NCI-H2171 treated with DMSO at 0.1 percent for 48 hours (cell line): Measurements from ENCODE around the gene ATP1B2.
A peak's percentile ranks its signal among the peaks of the same experiment; 100 is the strongest.
"Not testable (repeated sequence)": the region's sequence is repeated elsewhere in the genome, so short reads cannot be mapped to it uniquely, and the experiment has no call there.

Experiments
- DNase-seq: peaks from one replicate; lab custom pipeline; 2025; lab: John Stamatoyannopoulos, UW

Gene ATP1B2, protein sequence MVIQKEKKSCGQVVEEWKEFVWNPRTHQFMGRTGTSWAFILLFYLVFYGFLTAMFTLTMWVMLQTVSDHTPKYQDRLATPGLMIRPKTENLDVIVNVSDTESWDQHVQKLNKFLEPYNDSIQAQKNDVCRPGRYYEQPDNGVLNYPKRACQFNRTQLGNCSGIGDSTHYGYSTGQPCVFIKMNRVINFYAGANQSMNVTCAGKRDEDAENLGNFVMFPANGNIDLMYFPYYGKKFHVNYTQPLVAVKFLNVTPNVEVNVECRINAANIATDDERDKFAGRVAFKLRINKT

DNA sequence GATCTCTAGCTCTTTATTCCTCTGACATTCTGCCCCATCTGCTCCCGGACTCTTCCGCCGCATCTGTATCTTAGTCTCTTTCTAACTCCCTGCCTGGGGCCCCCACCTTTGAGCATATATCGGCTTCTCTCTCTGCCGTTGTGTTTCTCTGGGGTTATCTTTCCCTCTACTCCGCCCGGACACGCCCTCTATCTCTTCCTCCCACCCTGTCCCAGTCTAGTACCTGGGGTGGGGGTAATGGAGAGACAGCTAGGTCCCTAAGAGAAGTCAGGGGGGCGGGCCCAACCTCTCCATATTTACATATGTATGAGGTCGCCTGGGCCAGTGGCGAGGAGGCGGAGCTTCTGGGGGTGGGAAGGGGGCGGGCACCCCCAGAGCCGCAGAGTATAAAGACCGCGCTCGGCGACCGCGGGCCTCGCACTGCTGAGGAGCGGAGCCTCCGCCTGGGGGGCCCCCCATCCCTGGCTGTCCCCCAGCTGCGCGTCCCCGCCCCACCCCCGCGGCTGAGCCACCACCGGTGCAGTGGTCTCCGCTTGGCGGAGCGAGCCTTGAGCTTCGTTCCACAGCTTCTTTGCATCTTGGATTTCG lies at the start of gene ATP1B2:
Gene ATP1B2, plus strand, starts transcription at position 418 of the 588 bp plus-strand sequence. CDS start 593 bp downstream, outside the sequence.
- DNase-seq: peak; percentile 86

DNA sequence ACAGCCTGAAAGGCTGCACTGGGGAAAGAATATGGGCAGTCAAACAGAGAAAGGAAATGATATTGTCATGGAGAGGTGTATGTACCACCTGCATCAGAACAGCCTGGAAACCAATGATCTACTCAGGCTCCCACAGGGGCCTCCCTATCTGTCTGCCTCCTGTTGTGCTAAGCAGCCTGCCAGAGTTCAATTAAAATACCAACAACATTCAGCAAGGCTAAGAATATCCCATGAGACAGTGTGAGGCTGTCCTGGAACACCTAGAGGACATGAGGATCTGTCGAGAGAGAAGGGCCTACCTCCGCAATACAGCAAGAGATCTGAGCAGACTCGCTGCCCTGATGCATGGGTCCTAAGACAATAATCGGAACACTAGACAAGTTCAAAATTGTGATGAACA lies 44.4 kb upstream of the ATP1B2 start:
- DNase-seq: peak; percentile 5

DNA sequence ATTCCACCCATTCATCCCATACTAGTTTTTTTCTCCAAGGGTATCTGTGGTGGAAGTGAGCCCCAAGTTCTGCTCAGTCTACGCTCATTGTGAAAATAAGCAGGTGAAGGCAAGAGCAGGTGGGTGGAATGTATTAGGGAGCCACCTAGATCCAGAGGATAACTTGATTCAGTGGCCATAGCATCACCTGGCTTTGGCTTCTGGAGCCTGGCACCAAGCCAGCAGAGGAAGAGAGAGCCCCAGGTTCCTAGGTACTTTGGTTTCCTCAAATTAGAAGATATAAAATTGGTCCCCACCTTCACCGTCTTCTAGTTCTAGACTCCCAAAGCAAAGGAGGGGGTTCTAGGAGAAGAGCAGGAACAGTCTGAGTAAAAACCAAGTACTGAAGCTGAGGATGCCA lies 40.1 kb upstream of the ATP1B2 start:
- DNase-seq: no peak

DNA sequence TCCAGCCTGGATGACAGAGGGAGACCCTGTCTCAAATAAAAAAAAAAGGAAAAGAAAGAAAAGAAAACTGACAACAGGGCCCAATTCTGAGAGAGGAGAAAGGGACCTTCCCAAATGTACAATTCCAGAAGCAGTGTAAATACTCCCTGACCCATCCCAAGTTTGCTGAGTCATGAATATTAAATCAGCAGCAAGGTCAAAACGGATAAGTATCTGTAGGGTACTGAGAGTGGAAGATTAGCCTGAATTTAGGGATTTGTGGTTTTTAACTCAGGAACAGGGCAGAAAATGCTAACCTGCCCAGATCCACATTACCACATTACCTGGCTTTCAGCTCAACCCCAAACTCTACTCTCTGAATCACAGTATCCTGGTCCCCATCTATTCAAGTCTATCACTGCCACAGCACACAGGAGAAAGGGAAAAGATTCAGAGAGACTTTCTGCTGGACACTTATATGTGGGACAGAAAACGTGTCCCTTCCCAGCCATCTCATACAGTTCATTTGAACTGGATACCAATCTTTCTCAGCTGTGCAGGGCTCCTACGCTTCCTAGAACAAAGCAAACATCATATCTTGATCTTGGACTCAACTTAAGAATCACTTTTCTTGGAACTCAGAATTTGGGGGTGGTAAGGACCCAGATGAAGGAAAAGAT lies 39.0 kb upstream of the ATP1B2 start:
- no peak for DNase-seq

DNA sequence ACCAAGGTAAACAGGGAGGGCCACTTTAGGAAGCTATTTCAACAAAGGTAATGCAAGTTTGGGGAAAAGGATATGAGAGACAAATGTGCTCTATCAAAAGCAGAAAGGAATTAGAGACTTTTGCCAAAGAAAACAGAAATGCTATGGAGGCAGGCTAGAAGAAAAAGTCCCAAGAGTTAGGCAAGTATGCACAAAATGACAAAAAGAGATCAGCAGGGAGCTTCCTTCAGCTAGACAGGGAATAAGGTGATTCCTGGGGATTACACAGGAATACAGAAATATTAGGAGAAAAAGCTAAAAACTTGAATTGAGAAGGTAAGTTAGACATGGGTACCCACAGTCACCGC lies 38.5 kb upstream of the ATP1B2 start:
- no peak for DNase-seq

DNA sequence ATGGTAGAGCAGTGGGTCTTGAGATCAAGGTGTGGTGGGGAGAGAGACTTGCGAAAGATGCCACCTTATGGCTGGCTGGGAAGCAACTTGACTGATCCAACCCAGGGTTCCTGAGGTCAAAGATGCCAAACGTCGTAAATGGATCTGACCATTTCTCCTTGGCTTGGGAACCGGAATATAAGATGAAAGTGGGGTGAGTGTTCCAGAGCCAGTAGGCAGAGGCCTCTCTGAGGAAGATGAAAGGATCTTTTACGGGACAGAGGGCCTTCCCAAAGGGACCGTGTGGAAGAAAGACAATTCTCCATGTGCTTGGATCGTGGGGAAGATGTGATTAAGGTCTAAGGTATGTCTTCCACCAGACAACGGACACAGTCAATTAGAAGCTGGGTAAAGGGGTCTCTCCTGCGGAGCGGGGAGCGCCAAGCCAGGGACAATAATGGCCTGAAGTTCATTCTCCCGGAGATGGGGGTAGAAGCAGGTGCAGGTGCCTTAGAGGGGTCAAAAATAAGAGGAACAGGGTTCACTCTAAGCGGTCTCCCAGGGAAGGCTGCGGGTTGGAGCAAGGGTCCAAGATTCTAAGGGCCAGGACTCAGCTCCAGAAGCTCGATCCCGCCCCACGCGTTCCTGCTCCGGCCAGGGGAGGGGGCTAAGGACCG lies 36.8 kb upstream of the ATP1B2 start:
- DNase-seq: no peak

DNA sequence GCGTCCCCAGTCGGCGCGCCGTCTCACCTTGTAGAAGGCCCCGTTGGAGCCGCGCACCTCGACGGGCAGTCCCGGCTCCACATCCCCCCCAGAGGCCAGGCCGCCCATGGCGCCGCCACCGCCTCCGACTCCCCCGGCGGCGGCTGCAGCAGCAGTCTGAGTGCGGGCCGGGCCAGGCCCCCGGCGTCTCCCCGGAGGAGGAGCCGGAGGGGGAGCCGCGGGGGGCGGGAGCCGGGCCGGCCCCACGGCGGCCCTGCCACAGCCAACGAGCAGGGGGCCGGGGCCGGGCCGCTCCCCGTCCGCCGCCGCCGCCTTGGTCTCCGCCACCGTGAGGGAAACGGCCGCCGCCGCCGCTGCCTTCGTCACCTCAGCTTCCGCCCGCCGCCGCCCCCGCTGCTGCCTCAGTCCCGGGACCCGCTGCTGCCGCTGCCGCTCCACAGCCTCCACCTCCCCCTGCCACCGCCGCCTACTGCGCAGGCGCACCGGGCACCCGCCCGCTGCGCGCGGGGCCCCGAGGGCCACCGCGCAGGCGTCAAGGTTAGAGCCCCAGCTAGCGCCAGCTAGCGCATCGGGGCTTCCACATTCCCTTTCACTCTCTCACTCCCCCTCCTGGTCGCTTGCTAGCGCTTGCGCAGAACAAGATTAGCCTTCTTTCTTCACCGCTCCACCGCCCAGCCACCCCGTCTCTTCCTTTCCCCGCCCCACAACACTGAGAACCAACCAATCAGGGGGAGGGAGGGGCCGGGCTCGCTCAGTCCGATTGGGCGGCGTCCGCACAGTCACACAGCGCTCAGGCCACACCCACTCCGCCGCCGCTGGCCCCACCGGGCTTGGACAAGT lies 36.1 kb upstream of the ATP1B2 start, which contains the start of gene FXR2:
Gene FXR2, minus strand, starts transcription at position 473 of the 840 bp plus-strand sequence. Its CDS starts 365 bp downstream, at position 108.
- DNase-seq: peak; percentile 100

DNA sequence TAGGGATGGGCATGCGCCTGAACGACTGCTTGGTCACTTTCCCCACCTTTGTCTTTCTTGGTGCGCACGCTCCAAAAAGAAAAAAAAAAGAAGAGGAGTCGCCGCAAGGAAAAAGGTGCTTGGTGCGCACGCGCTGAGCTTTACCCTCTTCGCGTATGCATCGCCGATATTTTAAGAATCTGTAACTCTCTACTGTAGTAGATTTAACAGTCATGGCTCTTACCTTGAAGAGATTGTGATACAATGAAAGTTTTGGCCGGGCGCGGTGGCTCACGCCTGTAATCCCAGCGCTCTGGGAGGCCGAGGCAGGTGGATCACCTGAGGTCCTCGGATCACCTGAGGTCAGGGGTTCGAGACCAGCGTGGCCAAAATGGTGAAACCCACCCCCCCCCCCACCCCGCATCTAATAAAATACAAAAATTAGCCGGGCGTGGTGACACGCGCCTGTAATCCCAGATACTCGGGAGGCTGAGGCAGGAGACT lies 35.4 kb upstream of the ATP1B2 start:
- no peak for DNase-seq

DNA sequence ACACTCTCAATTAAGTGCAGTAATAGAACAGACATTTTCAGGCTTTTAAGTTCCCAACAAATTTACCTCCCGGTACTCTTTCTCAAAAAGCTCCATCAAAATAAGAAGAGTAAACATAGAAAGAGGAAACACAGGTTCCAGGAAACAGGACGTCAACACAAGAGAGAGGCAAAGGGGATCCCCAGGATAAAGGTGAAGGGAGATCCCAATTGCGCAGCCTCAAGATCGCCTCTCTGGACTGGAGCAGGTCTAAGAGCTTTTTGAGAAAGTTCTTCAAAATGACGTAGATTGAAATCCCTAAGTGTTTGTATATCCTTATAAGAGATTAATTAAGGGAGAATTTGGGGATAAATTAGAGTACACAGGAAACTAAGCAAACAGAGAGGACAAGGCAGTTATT lies 32.1 kb upstream of the ATP1B2 start:
- DNase-seq: no peak

DNA sequence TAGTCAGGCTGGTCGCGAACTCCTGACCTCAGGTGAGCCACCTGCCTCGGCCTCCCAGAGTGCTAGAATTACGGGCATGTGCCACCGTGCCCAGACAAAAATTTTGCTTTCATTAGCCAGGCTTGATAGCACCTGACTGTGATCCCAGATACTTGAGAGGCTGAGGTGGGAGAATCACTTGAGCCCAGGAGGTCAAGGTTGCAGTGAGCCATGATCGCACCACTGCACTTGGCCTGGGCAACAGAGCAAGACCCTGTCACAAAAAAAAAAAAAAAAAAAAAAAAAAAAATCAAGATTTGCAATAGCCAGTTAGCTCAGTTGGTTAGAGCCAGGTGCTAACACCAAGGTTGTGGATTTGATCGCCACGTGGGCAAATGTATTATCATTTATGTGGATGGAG lies 29.9 kb upstream of the ATP1B2 start:
- DNase-seq: no peak

DNA sequence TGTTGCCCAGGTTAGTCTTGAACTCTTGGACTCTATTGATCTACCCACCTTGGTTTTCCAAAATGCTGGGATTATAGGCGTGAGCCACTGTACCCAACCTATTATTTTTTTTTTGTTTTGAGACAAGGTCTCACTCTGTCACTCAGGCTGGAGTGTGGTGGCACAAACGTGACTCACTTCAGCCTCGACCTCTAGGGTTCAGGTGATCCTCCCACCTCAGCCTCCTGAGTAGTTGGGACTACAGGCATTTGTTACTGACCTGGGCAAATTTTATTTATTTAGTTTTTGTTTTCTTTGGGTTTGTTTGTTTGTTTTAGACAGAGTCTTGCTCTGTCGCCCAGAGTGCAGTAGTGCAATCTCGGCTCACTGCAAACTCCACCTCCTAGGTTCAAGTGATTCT lies 27.1 kb upstream of the ATP1B2 start:
- DNase-seq: no peak

DNA sequence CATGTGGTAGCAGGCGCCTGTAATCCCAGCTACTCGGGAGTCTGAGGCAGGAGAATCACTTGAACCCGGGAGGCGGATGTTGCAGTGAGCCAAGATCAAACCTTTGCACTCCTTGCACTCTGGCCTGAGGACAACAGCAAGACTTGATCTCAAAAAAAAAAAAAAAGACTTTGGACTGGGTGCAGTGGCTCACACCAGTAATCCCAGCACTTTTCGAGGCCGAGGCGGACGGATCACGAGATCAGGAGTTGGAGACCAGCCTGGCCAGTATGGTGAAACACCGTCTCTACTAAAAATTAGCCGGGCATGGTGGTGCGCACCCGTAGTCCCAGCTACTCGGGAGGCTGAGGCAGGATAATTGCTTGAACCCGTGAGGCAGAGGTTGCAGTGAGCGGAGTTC lies 25.0 kb upstream of the ATP1B2 start:
- DNase-seq: not testable (repeated sequence)

DNA sequence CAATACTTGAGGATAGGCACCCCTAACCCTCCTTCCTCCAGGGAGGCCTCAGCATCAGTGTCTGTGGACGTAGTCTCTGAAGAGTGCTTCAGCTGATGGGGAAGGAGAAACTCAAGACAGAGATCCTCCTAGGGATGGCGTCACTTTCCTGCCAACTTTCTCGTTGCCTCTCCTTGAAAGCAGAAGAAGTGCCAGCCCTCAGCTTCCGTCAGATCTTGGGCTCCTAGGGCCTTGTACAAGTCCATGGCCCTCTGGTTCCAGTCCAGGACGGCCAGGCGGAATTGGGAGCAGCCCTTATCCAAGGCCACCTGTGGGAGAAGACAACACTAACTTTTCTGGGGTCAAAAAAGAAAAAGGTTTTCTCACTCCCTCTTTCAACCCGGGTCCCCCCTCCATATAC lies 24.4 kb upstream of the ATP1B2 start:
- no peak for DNase-seq

DNA sequence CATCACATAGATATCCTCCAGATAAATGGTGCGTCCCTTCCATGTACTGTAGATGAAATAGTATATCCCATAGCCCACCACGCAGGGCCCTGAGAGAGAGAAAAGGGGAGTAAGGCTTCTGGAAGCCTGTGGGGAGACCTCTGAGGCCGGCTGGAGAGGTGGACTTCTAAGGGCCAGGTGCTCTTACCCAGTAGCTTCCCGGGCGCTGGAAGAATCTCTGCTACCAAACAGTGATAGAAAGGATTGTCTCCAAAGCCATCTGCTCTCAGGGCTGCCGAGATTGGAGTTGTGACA lies 23.8 kb upstream of the ATP1B2 start:
- DNase-seq: no peak

DNA sequence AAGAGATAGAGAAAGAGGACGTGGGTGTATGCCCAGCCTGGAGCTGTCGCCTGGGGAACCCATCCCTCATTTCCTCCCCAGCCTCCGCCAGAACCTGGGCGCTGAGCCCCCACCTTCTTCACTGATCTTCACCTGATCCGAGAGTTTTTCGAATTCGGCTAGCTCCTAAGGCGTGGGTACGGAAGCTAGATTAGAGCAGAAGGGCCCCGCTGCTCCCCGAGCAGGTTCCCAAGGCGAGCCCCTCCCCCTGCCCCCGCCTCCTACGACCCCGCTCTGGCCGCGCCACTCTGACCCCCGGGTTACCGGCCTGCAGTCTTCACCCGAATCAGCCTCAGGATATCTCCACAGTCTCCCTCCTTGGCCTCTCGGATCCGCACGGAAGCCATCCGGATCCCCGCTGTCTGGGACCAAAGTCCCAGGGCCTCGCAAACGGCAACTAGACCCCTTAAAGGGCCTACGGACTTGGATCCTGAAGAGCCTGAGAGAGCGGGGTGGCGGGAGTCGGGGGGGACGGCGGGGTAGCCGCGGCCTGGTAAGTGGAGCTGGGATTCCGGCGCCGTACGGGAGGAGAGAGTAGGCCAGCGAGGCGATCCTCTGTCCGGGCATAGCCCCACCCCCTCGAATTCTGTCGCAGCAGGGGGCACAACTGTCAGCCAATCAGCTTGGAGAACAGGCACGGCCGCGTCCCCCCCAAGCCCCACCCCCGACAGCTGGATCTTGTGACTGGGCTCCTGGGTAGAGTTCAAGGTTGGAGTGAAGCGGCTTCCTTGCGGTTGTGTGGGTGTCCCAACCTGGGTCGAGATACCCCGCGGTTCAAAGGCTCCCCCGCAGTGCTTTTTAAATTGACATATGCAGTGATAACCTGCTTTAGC lies 23.2 kb upstream of the ATP1B2 start, which contains the start of gene SAT2:
Gene SAT2, minus strand, starts transcription at position 572 of the 872 bp plus-strand sequence. Its CDS starts 186 bp downstream, at position 386.
- peak; percentile 87 for DNase-seq

DNA sequence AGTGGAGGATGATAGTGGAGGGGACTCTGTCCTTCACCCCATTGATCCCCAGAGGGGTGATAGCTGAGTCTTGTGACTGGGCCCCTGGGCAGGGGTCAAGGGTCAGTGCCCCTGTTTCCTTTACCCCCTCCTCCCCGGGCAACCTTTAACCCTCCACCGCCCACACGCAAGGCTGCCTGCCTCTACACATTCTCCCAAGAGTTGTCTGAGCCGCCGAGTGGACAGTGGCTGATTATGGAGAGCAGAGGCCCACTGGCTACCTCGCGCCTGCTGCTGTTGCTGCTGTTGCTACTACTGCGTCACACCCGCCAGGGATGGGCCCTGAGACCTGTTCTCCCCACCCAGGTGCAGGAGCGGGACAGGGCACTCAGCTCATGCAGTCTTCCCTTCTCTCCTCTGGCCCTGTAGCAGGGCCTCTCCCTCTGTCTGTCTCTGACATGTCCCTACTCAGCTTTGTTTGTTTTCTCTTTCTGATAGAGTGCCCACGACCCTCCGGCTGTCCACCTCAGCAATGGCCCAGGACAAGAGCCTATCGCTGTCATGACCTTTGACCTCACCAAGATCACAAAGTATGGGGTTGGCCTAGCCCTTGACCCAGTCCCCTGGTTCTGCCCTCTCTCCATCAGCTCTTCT lies 20.7 kb upstream of the ATP1B2 start, which contains the start of gene SHBG:
Gene SHBG, plus strand, starts transcription at position 197 of the 633 bp plus-strand sequence. Its CDS starts 38 bp downstream, at position 235.
- DNase-seq: no peak

DNA sequence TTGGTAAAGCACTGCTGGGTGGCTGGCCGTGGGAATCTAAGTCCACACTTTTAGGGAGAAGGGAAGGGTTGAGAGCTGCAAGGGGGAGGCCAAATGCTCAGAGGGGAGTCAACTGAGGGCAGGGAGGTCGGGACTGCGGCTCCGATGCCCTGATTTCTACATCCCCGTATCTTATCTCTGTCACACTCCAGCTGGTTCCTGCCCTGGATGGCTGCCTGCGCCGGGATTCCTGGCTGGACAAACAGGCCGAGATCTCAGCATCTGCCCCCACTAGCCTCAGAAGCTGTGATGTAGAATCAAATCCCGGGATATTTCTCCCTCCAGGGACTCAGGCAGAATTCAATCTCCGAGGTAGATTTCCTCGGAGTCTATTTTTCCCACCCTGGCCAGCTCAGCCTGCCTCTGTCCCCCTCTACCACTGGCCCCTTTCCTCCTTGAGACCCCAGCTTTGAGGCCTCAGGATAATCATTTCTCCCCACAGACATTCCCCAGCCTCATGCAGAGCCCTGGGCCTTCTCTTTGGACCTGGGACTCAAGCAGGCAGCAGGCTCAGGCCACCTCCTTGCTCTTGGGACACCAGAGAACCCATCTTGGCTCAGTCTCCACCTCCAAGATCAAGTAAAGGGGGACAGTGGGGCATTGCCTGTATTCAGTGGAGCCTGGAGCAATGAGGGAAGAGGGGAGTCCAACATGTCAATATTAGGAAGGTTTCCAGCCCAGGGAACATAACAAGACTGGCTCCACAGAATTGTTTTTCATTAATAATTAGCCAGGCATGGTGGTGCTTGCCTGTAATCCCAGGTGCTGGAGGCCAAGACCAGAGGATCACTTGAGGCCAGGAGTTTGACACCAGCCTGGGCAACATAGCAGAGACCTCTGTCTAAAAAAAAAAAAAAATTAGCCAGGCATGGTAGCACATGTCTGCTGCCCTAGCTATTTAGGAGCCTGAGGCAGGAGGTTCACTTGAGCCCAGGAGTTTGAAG lies 19.0 kb upstream of the ATP1B2 start:
- DNase-seq: no peak

DNA sequence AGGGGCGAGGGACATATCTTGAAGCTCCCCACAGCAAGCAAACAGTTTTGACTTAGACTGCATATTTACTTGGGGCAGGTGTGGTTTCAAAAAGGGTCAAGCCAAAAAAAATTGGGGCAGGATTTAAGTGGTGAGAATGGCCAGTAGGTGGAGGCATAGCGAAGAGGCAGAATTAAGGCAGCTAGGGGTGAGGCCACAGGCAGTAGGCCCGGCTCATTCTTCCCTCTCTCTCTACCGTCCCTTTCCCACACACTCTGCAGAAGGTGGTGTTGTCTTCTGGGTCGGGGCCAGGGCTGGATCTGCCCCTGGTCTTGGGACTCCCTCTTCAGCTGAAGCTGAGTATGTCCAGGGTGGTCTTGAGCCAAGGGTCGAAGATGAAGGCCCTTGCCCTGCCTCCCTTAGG lies 18.2 kb upstream of the ATP1B2 start:
- peak; percentile 28 for DNase-seq

DNA sequence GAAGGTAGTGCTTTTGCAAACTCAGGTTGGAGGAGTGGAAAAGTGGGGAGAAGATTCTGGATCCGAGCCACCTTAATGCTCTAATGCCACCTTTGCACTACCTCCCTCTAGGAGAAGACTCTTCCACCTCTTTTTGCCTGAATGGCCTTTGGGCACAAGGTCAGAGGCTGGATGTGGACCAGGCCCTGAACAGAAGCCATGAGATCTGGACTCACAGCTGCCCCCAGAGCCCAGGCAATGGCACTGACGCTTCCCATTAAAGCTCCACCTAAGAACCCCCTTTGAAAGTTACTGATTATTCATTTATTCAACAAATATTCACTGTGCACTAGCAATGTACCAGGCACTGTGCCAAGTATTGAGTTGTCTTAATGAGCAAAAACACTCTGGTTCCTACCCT lies 17.6 kb upstream of the ATP1B2 start:
- no peak for DNase-seq
